Hepatocyte (in vitro differentiated cells): ENCODE measurements around the gene GTF2F2.

ENCODE experiments used
- EZH2 ChIP-seq: fragments of 200-600 bp; sonication (generic); IDR thresholded peaks from 2 replicates; pipeline ENCODE4 v1.6.1; 2016; ENCODE audit warnings: antibody characterized with exemption, mild to moderate bottlenecking, borderline replicate concordance
- TF ChIP-seq, protein P1 (sequence below): fragments of 200-600 bp; sonication (generic); IDR thresholded peaks from 2 replicates; pipeline ENCODE4 v1.5.1; 2016; ENCODE audit warnings: antibody characterized with exemption, mild to moderate bottlenecking; ENCODE audit not compliant: poor library complexity

DNA sequence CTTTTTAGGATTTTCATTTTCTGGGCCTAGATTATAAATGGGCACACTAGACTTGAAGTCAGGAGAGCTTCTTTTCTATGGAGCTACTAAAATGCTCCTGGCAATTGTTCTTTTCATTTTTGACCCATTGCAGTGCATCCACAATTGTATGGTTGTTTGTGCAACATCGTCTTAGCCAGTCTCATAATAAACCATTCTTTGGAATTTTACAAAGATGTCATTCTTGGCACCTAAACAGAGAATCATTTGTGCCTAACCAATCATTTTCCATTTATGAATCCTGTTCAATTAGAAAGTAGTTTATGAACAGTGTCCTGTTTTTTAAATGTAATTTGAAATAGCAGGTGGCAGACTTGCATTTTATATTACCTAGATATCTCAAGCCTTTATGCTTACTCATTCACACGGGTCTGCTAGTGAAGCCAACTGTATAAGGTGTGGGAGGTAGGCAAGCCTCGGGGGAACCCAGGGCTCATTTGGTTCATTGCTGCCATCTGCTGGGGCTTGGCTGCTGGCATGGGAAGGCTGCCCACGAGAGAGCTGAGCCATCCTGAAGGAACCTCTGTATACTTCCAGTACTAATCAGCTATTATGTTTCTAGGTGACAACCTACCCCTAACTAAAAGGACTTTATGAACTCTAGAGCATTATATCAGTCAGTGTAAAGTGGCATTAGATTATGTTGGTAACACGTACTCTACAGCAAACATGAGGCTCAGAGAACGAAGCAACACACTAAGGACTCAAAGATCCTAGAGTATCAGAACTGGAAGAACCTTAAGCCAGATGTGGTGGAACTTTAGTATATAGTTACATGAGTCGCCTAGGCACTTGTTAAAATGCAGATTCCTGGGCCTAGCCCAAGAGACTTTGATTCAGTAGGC is 160.7 kb downstream of the GTF2F2 start:
- TF ChIP-seq, protein P1, sequence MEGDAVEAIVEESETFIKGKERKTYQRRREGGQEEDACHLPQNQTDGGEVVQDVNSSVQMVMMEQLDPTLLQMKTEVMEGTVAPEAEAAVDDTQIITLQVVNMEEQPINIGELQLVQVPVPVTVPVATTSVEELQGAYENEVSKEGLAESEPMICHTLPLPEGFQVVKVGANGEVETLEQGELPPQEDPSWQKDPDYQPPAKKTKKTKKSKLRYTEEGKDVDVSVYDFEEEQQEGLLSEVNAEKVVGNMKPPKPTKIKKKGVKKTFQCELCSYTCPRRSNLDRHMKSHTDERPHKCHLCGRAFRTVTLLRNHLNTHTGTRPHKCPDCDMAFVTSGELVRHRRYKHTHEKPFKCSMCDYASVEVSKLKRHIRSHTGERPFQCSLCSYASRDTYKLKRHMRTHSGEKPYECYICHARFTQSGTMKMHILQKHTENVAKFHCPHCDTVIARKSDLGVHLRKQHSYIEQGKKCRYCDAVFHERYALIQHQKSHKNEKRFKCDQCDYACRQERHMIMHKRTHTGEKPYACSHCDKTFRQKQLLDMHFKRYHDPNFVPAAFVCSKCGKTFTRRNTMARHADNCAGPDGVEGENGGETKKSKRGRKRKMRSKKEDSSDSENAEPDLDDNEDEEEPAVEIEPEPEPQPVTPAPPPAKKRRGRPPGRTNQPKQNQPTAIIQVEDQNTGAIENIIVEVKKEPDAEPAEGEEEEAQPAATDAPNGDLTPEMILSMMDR: peak; percentile 76
- TF ChIP-seq EZH2: no peak
